BJ (cell line): ENCODE results near the gene ATP6V0A1. TPM values are rescaled to one million over a fixed set of nuclear protein-coding genes. Genes with fewer than 3 reads are reported as not detected.
"Not testable (repeated sequence)": the region's sequence is repeated elsewhere in the genome, so short reads cannot be mapped to it uniquely, and the experiment has no call there.

Source experiments
- CTCF ChIA-PET: fragments of 350-600 bp; formaldehyde crosslinking; extraction: SDS; loops from one replicate; lab custom pipeline; 2021; ENCODE audit warnings: antibody characterized with exemption, inconsistent platforms; lab: Yijun Ruan, JAX
- POLR2A ChIA-PET: fragments of 300-600 bp; sonication (Branson Sonifier 250); formaldehyde crosslinking; extraction: SDS; loops from one replicate; lab custom pipeline; 2021; ENCODE audit warnings: antibody characterized with exemption; lab: Charles Lee
- DNase-seq: peaks from one replicate; pipeline ENCODE4 v3.0.0-alpha.2; 2011; ENCODE audit warnings: low read depth
- H3K27me3 ChIP-seq: 2 replicates; pipeline ENCODE4 v1.6.0; 2011; ENCODE audit warnings: low read length; ENCODE audit not compliant: control insufficient read depth, insufficient read depth
- H3K36me3 ChIP-seq: 2 replicates; pipeline ENCODE4 v1.5.1; 2011; ENCODE audit warnings: low read length; ENCODE audit not compliant: control insufficient read depth, insufficient read depth
- H3K4me3 ChIP-seq: 2 replicates; pipeline ENCODE4 v1.5.1; 2011; ENCODE audit warnings: low read depth, mild to moderate bottlenecking, control low read depth, low read length
- polyA plus RNA-seq: library from polyadenylated mRNA; depleted of rRNA; stranded (reverse); fragments of >200 nt; gene quantifications from 2 replicates; pipeline ENCODE4 v1.2.3, GENCODE V29; 2011
- TF ChIP-seq, protein P1 (sequence below): IDR thresholded peaks from 2 replicates; pipeline ENCODE4 v1.5.1; 2011; ENCODE audit warnings: low read depth, mild to moderate bottlenecking, control low read depth, inconsistent platforms, low read length, moderate library complexity; ENCODE audit not compliant: insufficient read depth

ATP6V0A1 gene
- polyA plus RNA-seq, 1 experiment = 37.1 TPM

DNA sequence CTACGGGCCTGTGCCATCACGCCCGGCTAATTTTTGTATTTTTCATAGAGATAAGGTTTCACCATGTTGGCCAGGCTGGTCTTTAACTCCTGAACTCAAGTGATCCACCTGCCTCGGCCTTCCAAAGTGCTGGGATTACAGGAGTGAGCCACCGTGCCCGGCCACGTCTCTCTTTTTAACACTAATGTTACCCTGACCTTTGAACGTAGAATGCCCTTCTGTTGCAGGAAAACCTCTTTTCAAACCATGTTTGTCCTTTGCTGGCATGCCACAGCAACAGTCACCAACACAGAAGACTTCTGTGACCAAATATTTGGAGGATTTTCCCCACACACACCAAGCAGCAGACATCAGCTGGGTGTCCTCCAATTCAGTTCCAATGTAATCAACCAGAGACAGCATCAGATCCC is 86.2 kb downstream of the ATP6V0A1 start:
- ChIA-PET CTCF (no interaction called here), POLR2A (no interaction called here)
- H3K4me3 ChIP-seq = no peak overlapping the region
- H3K27me3 ChIP-seq = no peaks in the 10 kb centered on the region
- peaks cover 15% of the 10 kb centered on the region for H3K36me3 ChIP-seq
- TF ChIP-seq, protein P1, sequence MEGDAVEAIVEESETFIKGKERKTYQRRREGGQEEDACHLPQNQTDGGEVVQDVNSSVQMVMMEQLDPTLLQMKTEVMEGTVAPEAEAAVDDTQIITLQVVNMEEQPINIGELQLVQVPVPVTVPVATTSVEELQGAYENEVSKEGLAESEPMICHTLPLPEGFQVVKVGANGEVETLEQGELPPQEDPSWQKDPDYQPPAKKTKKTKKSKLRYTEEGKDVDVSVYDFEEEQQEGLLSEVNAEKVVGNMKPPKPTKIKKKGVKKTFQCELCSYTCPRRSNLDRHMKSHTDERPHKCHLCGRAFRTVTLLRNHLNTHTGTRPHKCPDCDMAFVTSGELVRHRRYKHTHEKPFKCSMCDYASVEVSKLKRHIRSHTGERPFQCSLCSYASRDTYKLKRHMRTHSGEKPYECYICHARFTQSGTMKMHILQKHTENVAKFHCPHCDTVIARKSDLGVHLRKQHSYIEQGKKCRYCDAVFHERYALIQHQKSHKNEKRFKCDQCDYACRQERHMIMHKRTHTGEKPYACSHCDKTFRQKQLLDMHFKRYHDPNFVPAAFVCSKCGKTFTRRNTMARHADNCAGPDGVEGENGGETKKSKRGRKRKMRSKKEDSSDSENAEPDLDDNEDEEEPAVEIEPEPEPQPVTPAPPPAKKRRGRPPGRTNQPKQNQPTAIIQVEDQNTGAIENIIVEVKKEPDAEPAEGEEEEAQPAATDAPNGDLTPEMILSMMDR = no peak
- DNase-seq = no peak

DNA sequence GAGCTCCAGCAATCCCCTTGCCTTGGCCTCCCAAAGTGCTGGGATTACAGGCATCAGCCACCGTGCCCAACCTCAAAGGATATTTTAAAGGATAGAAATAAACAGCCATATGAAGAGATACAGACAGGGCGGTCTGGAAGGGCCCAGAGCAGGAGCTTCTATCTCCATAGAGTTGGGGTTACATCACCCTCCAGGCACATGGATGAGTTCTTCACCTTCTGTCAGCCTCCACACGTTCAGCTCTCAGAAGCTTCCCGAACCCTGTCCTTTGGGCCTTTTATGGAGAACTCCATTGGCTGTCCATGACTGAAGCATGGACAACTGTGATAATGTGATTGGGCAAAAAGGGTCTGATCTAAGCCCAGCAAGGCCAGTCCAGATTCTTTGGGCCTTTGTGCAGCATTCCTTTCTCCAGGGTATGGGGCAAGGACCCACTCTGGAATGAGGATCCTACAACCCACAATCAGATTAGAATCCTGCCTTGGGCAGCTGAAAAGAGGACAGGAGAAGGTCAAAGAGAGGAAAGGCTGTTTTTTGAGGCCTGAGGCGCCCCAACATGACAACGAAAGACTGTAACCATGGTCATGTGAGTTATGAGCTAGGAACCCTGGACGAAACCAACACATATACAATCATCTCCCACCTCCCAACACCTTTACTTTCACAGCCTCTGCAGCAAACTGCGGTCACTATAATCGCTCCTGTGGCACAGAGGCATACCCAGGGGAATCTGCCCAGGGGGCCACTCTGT is 87.3 kb downstream of the ATP6V0A1 start:
- POLR2A ChIA-PET, H3K27me3 ChIP-seq, H3K4me3 ChIP-seq, DNase-seq: not testable (repeated sequence)
- peaks cover 15% of the 10 kb centered on the region for H3K36me3 ChIP-seq
- CTCF ChIA-PET = interaction anchor here (0.6 kb wide), 1 partner anchor 224 kb away, joined by 4 read pairs; no protein-coding TSS in a partner anchor

DNA sequence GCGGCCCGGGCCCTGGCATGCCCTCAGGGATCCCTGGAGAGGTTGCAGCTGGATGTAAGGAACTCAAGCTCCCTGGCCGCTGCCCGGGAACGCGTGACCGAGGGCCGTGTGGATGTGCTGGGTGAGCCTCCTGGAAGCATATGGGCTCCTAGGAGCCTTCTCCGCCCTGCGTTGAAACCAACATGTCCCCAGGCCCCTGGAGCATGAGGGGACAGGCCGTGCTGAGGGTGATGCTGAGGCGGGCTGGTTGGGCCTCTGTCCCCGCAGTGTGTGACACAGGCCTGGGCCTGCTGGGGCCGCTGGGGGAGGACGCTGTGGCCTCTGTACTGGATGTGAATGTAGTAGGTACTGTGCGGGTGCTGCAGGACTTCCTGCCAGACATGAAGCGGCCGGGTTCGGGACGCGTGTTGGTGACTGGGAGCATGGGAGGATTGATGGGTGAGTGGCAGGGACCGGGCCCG is 88.4 kb downstream of the ATP6V0A1 start:
- Histone ChIP-seq H3K36me3 (peaks cover 9% of the 10 kb centered on the region), H3K4me3 (no peak overlapping the region), H3K27me3 (no peaks in the 10 kb centered on the region)
- TF ChIP-seq, protein P1 = no peak
- POLR2A ChIA-PET = no interaction called here
- CTCF ChIA-PET = no interaction called here
- no peak for DNase-seq

DNA sequence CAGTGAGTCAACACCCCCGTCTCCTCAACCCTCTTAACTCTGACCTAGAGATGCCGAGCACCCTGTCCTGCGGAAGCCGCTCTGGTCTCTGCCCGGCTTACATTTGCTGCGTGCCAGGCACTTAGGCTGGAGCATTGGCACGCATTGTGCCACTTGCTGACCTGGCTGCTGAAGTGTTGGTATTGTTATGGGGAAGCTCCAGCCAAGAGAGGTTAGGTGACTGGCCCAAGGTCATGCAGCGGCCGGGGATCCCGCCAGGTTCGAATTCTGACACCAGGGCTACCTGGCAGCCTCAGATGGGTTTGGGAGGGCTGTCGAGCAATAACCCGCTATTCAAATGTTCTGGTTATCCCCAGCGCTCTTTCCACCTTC is 89.0 kb downstream of the ATP6V0A1 start:
- ChIA-PET POLR2A (no interaction called here), CTCF (interaction anchor here (1.1 to 1.4 kb wide), 2 partner anchors 12 to 20 kb away, joined by 3 to 4 read pairs; no protein-coding TSS in a partner anchor)
- H3K4me3 ChIP-seq = no peak overlapping the region
- H3K27me3 ChIP-seq = no peaks in the 10 kb centered on the region
- TF ChIP-seq, protein P1 = no peak
- peaks cover 9% of the 10 kb centered on the region for H3K36me3 ChIP-seq
- DNase-seq = no peak

DNA sequence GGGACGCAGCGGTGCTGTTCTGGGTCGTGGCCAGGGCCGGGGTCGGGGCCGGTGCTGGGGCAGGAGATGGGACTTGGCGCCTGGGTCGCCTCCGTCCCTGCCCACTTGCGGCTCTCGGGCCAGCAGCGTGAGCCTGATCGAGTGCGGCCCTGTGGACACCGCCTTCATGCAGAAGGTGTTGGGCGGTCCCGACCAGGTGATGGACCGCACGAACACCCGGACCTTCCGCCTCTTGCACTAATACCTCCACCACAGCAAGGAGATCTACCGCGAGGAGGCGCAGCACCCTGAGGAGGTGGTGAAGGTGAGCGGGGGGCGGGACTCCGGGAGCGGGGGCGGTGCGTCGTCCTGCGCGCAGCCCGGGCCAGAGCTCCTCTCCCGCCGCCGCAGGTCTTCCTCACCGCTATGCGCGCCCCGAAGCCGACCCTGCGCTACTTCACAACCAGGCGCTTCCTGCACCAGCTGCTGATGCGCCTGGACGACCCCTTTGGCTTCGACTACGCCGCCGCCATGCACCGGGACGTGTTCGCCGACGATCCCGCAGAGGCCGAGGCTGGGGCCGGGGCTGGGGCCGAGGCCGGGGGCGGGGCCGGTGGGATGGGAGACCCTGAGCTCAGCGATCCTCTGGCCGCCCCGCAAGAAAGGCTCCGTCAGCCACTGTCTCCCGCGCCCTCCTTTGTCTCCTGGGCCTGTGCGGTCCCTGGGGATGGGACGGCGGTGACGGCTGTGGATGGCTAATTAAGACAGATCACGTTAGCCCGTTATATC is 89.6 kb downstream of the ATP6V0A1 start:
- Histone ChIP-seq H3K27me3 (no peaks in the 10 kb centered on the region), H3K4me3 (peak overlapping the region; percentile 31), H3K36me3 (peaks cover 5% of the 10 kb centered on the region)
- no peak for DNase-seq
- TF ChIP-seq, protein P1 = peak; percentile 35; the same call in 1 of the 2 replicates
- ChIA-PET POLR2A (no interaction called here), CTCF (interaction anchor here (0.8 to 1.4 kb wide), 4 partner anchors 12 to 138 kb away, joined by 3 to 4 read pairs (median 3); no protein-coding TSS in a partner anchor)
